Liver (tissue), 9 donors: ENCODE measurements around the gene VDAC1. TPM values are rescaled to one million over a fixed set of nuclear protein-coding genes. Genes with fewer than 3 reads are reported as not detected.
A peak's percentile ranks its signal among the peaks of the same experiment; 100 is the strongest.

Experiments
- DNase-seq: peaks from one replicate; pipeline ENCODE4 v3.0.0-alpha.2; 2017; ENCODE audit warnings: low spot score
- H3K27ac ChIP-seq, 2 donors: one replicate each; pipeline ENCODE4 v1.7.0; 2013; ENCODE audit warnings: inconsistent platforms in 2 of 2, low read length in 2 of 2, control low read depth in 1 of 2, low read depth in 1 of 2, mild to moderate bottlenecking in 1 of 2
- H3K27me3 ChIP-seq, 4 donors: one replicate each; pipeline versions ENCODE4 v1.6.1 to v1.7.0; 2013; ENCODE audit warnings: low read length in 3 of 4, inconsistent platforms in 1 of 4, mild to moderate bottlenecking in 1 of 4, moderate library complexity in 1 of 4; ENCODE audit not compliant: control insufficient read depth in 4 of 4, insufficient read depth in 4 of 4
- H3K36me3 ChIP-seq, 4 donors: one replicate each; pipeline versions ENCODE4 v1.6.1 to v1.7.0; 2013; ENCODE audit warnings: low read length in 3 of 4, mild to moderate bottlenecking in 3 of 4, low read depth in 1 of 4, moderate library complexity in 1 of 4; ENCODE audit not compliant: control insufficient read depth in 4 of 4, insufficient read depth in 3 of 4
- H3K4me1 ChIP-seq, 4 donors: one replicate each; pipeline versions ENCODE4 v1.6.1 to v1.7.0; 2013; ENCODE audit warnings: low read length in 3 of 4, mild to moderate bottlenecking in 3 of 4, moderate library complexity in 1 of 4; ENCODE audit not compliant: control insufficient read depth in 4 of 4, insufficient read depth in 4 of 4
- H3K4me3 ChIP-seq, 3 donors: one replicate each; pipeline versions ENCODE4 v1.6.1 to v1.7.0; 2013; ENCODE audit warnings: low read length in 3 of 3, control low read depth in 1 of 3, low read depth in 1 of 3, mild to moderate bottlenecking in 1 of 3
- H3K9ac ChIP-seq, 2 donors: one replicate each; pipeline ENCODE4 v1.7.0; 2013; ENCODE audit warnings: low read length in 2 of 2, mild to moderate bottlenecking in 2 of 2, moderate library complexity in 2 of 2, control low read depth in 1 of 2, low read depth in 1 of 2
- H3K9me3 ChIP-seq, 4 donors: one replicate each; pipeline versions ENCODE4 v1.6.1 to v1.7.0; 2013; ENCODE audit warnings: low read length in 3 of 4; ENCODE audit not compliant: control insufficient read depth in 4 of 4
- ATF3 ChIP-seq: IDR thresholded peaks from 2 replicates; pipeline ENCODE4 v1.6.1; 2016; ENCODE audit warnings: antibody characterized with exemption
- CTCF ChIP-seq: fragments of 150-350 bp; IDR thresholded peaks from 2 replicates; pipeline ENCODE4 v1.5.1; 2017; ENCODE audit warnings: improper control_type of control experiment, low read depth, low read length; ENCODE audit not compliant: missing input control
- EGR1 ChIP-seq, 2 donors: IDR thresholded peaks; 2 replicates each; pipeline ENCODE4 v1.6.1; 2016 to 2018; ENCODE audit warnings: antibody characterized with exemption in 2 of 2, low read depth in 2 of 2
- FOXA1 ChIP-seq: IDR thresholded peaks from 2 replicates; pipeline ENCODE4 v1.6.1; 2016; ENCODE audit warnings: antibody characterized with exemption
- FOXA2 ChIP-seq: IDR thresholded peaks from 2 replicates; pipeline ENCODE4 v1.6.1; 2016; ENCODE audit warnings: antibody characterized with exemption
- GABPA ChIP-seq, 2 donors: IDR thresholded peaks in 1 of 2; conservative IDR thresholded peaks in 1 of 2; 2 replicates each; pipeline ENCODE4 v1.6.1; 2016; ENCODE audit warnings: antibody characterized with exemption in 2 of 2, mild to moderate bottlenecking in 1 of 2, moderate library complexity in 1 of 2
- HNF4A ChIP-seq, 2 donors: conservative IDR thresholded peaks; 2 replicates each; pipeline ENCODE4 v1.6.1; 2016; ENCODE audit warnings: antibody characterized with exemption in 2 of 2, mild to moderate bottlenecking in 2 of 2
- JUND ChIP-seq, 2 donors: IDR thresholded peaks; 2 replicates each; pipeline ENCODE4 v1.6.1; 2016; ENCODE audit warnings: antibody characterized with exemption in 2 of 2
- MAX ChIP-seq: IDR thresholded peaks from 2 replicates; pipeline ENCODE4 v1.6.1; 2016; ENCODE audit warnings: antibody characterized with exemption
- NR2F2 ChIP-seq: IDR thresholded peaks from 2 replicates; pipeline ENCODE4 v1.6.1; 2016; ENCODE audit warnings: antibody characterized with exemption
- RAD21 ChIP-seq, 2 donors: IDR thresholded peaks; 2 replicates each; pipeline ENCODE4 v1.6.1; 2016; ENCODE audit warnings: antibody characterized with exemption in 2 of 2, mild to moderate bottlenecking in 2 of 2
- REST ChIP-seq: IDR thresholded peaks from 2 replicates; pipeline ENCODE4 v1.6.1; 2016; ENCODE audit warnings: antibody characterized with exemption, mild to moderate bottlenecking
- RXRA ChIP-seq, 2 donors: IDR thresholded peaks; 2 replicates each; pipeline ENCODE4 v1.6.1; 2017 to 2018; ENCODE audit warnings: antibody characterized with exemption in 2 of 2, mild to moderate bottlenecking in 1 of 2
- SP1 ChIP-seq: IDR thresholded peaks from 2 replicates; pipeline ENCODE4 v1.6.1; 2018; ENCODE audit warnings: antibody characterized with exemption, mild to moderate bottlenecking
- TAF1 ChIP-seq: conservative IDR thresholded peaks from 2 replicates; pipeline ENCODE4 v1.6.1; 2016; ENCODE audit warnings: antibody characterized with exemption, mild to moderate bottlenecking
- YY1 ChIP-seq: IDR thresholded peaks from 2 replicates; pipeline ENCODE4 v1.6.1; 2016; ENCODE audit warnings: antibody characterized with exemption, mild to moderate bottlenecking
- ZBTB33 ChIP-seq: IDR thresholded peaks from 2 replicates; pipeline ENCODE4 v1.6.1; 2016; ENCODE audit warnings: antibody characterized with exemption
- WGBS: extraction: QIAGEN DNeasy Blood & Tissue Kit; methylation state at CpG from one replicate; pipeline ENCODE4 v1.1.7; 2013; 5-methylcytosine and 5-hydroxymethylcytosine counted together
- polyA plus RNA-seq, 2 donors: library from polyadenylated mRNA; stranded (reverse) in 1 of 2; unstranded in 1 of 2; fragments of 200-250 nt in 1 of 2; fragments of >200 nt in 1 of 2; fragmentation: Nextera tagmentation in 1 of 2; extraction: Ambion mirVana in 1 of 2; gene quantifications; one replicate each; pipeline versions ENCODE4 v1.2.1 to v1.2.3, GENCODE V29; 2013 to 2015
- total RNA-seq, 2 donors: library from RNA; depleted of rRNA; stranded (reverse); fragments of >200 nt; gene quantifications; one replicate each; pipeline ENCODE4 v1.2.3, GENCODE V29; 2014
- donor health status: healthy.
- donor health status: healthy.
- donor health status: healthy.
- donor health status: healthy.
- donor health status: healthy.

The VDAC1 gene
- total and polyA plus RNA-seq, 4 donors: 85.4 to 139 (median 121) TPM

- no peak overlapping the region for H3K4me3 ChIP-seq
- no peaks in the 10 kb centered on the region for H3K27me3 ChIP-seq
- H3K4me1 ChIP-seq: peaks cover 5 to 14% (median 10%) of the 10 kb centered on the region in 4 donors
- DNase-seq: no peak
- no peak for TF ChIP-seq EGR1 (IDR thresholded peaks at IDR 0.05; ENCODE audit: low read depth in 2 of 2)
- TF ChIP-seq RAD21 (IDR thresholded peaks at IDR 0.05): no peak
- TF ChIP-seq RXRA (IDR thresholded peaks at IDR 0.05): peak in 1 of 2 donors; percentile 28
- TF ChIP-seq FOXA1: no peak
- no peaks in the 10 kb centered on the region for H3K36me3 ChIP-seq
- no peak overlapping the region for H3K27ac ChIP-seq
- H3K9me3 ChIP-seq: no peaks in the 10 kb centered on the region
- H3K9ac ChIP-seq: no peak overlapping the region
- WGBS: 91% methylated on average over 12 of the region's 12 CpGs
Measured at GRCh38 chr5:133925866-133926488, 78.8 kb downstream of the VDAC1 start.

- Histone ChIP-seq H3K9me3 (no peaks in the 10 kb centered on the region), H3K4me1 (peaks cover 5 to 14% (median 10%) of the 10 kb centered on the region in 4 donors), H3K27ac (no peak overlapping the region), H3K36me3 (no peaks in the 10 kb centered on the region), H3K4me3 (no peak overlapping the region), H3K9ac (no peak overlapping the region), H3K27me3 (no peaks in the 10 kb centered on the region)
- WGBS: 85% methylated on average over 3 of the region's 3 CpGs
- no peak for DNase-seq
- TF ChIP-seq GABPA (IDR thresholded peaks at IDR 0.05 in 1 of 2, conservative IDR thresholded peaks at IDR 0.05 in 1 of 2) (no peak), RAD21 (IDR thresholded peaks at IDR 0.05) (no peak), YY1 (no peak), NR2F2 (no peak), SP1 (no peak), EGR1 (IDR thresholded peaks at IDR 0.05; ENCODE audit: low read depth in 2 of 2) (no peak), HNF4A (conservative IDR thresholded peaks at IDR 0.05) (no peak), FOXA2 (no peak), ZBTB33 (no peak), ATF3 (no peak), MAX (no peak), REST (no peak), TAF1 (no peak), RXRA (IDR thresholded peaks at IDR 0.05) (no peak), JUND (IDR thresholded peaks at IDR 0.05) (no peak), FOXA1 (no peak), CTCF (no peak)
Measured at GRCh38 chr5:133925269-133925668, 79.5 kb downstream of the VDAC1 start.
